ENCODE data around the gene QTRT2.

QTRT2 gene

DNA sequence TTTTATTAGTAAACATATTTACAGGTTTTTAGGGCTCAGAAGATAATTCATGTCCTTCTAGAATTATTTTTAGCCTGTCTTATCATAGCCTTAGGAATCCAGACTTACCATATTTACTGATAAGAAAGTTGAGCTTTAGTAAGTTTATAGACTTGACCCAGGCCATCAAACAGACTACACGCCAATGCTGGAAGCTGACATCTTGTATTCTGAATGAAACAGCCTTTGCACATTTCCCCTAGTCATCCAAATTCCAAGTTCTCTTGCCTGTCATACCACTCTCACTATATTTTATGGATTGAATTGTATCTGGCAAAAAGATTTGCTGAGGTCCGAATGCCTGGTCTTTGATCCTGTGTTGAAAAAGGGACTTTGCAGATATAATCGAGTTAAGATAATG, 63.7 kb downstream of the QTRT2 start:
- no peak for DNase-seq (ENCODE audit: low read depth in 2 of 2, low spot score in 1 of 2)

GRCh38 chr3:114122027-114122709, 65.6 kb downstream of the QTRT2 start:
- DNase-seq (ENCODE audit: low read depth in 2 of 2, low spot score in 1 of 2): no peak

GRCh38 chr3:114126461-114126860, 69.9 kb downstream of the QTRT2 start:
- no peak for DNase-seq (ENCODE audit: low read depth in 2 of 2, low spot score in 1 of 2)

GRCh38 chr3:114127517-114127916, 71.0 kb downstream of the QTRT2 start:
- DNase-seq (ENCODE audit: low read depth in 2 of 2, low spot score in 1 of 2): no peak

GRCh38 chr3:114128231-114128630, 71.7 kb downstream of the QTRT2 start:
- no peak for DNase-seq (ENCODE audit: low read depth in 2 of 2, low spot score in 1 of 2)

DNA sequence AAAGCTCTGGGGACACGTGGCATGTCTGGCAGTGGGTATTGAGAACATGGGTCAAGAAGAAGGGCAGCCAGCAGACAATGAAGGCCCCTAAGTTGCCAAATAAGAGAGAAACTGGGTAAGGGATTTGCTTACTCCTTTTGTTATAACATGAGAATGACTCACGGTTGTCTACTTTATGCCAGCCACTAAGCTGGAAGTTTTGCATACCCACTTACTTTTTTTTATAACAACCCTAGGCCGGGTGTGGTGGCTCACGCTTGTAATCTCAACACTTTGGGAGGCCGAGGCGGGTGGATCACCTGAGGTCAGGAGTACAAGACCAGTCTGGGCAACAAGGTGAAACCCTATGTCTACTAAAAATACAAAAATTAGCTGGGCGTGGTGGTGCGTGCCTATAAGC, 72.3 kb downstream of the QTRT2 start:
- DNase-seq (ENCODE audit: low read depth in 2 of 2, low spot score in 1 of 2): no peak

GRCh38 chr3:114132500-114132899, 76.0 kb downstream of the QTRT2 start:
- no peak for DNase-seq (ENCODE audit: low read depth in 2 of 2, low spot score in 1 of 2)

GRCh38 chr3:114133947-114134346, 77.4 kb downstream of the QTRT2 start:
- no peak for DNase-seq (ENCODE audit: low read depth in 2 of 2, low spot score in 1 of 2)
